DOHH2 (cell line): ENCODE data around the gene FAM219B.

Source experiments
- H3F3A ChIP-seq: fragments of 200-600 bp; sonication (generic), shearing (Covaris generic); 2 replicates; pipeline ENCODE4 v1.6.0; 2016; ENCODE audit warnings: antibody characterized with exemption, mild to moderate bottlenecking; ENCODE audit not compliant: control insufficient read depth, insufficient read depth
- H3K27ac ChIP-seq: fragments of 200-600 bp; sonication (generic); 2 replicates; pipeline ENCODE4 v1.5.1; 2014; ENCODE audit warnings: low read depth, mild to moderate bottlenecking, low read length, moderate library complexity
- H3K27me3 ChIP-seq: fragments of 200-600 bp; sonication (generic); 2 replicates; pipeline ENCODE4 v1.6.1; 2014; ENCODE audit warnings: mild to moderate bottlenecking, low read length, mixed read lengths; ENCODE audit not compliant: control insufficient read depth
- H3K36me3 ChIP-seq: fragments of 200-600 bp; sonication (generic); 2 replicates; pipeline ENCODE4 v1.6.1; 2014; ENCODE audit warnings: mild to moderate bottlenecking, low read length, moderate library complexity, mixed read lengths; ENCODE audit not compliant: control insufficient read depth
- H3K4me1 ChIP-seq: fragments of 200-600 bp; sonication (generic); 2 replicates; pipeline ENCODE4 v1.6.1; 2014; ENCODE audit warnings: mild to moderate bottlenecking, low read length, mixed read lengths; ENCODE audit not compliant: control insufficient read depth
- H3K4me2 ChIP-seq: fragments of 200-600 bp; sonication (generic); 2 replicates; pipeline ENCODE4 v1.6.0; 2014; ENCODE audit warnings: mild to moderate bottlenecking, low read length, moderate library complexity
- H3K4me3 ChIP-seq: fragments of 200-600 bp; sonication (generic); 2 replicates; pipeline ENCODE4 v1.5.1; 2014; ENCODE audit warnings: mild to moderate bottlenecking, low read length, mixed read lengths
- H3K79me2 ChIP-seq: fragments of 200-600 bp; sonication (generic); 2 replicates; pipeline ENCODE4 v1.6.1; 2014; ENCODE audit warnings: mild to moderate bottlenecking, low read length, mixed read lengths; ENCODE audit not compliant: control insufficient read depth
- H3K9me2 ChIP-seq: fragments of 200-600 bp; sonication (generic); replicated peaks from 2 replicates; pipeline ENCODE4 v1.6.1; 2014; ENCODE audit warnings: mild to moderate bottlenecking, low read length, mixed read lengths; ENCODE audit not compliant: control insufficient read depth
- H3K9me3 ChIP-seq: fragments of 200-600 bp; sonication (generic); 2 replicates; pipeline ENCODE4 v1.6.1; 2014; ENCODE audit warnings: antibody characterized with exemption, low read length, mixed read lengths; ENCODE audit not compliant: control insufficient read depth, insufficient read depth
- H4K20me1 ChIP-seq: fragments of 200-600 bp; sonication (generic); 2 replicates; pipeline ENCODE4 v1.6.0; 2014; ENCODE audit warnings: low read depth, mild to moderate bottlenecking, antibody characterized with exemption, low read length, moderate library complexity; ENCODE audit not compliant: control insufficient read depth, insufficient read depth
- CTCF ChIP-seq: fragments of 200-600 bp; sonication (generic); IDR thresholded peaks from one replicate; pipeline ENCODE4 v1.5.1; 2014; ENCODE audit warnings: antibody characterized with exemption, mild to moderate bottlenecking, low read depth, low read length; ENCODE audit not compliant: poor library complexity, severe bottlenecking
- EZH2phosphoT487 ChIP-seq: fragments of 200-600 bp; sonication (generic); IDR thresholded peaks from 2 replicates; pipeline ENCODE4 v1.6.1; 2017; ENCODE audit warnings: borderline replicate concordance, mild to moderate bottlenecking, antibody characterized with exemption, low read length, moderate library complexity, mixed read lengths

FAM219B gene

GRCh38 chr15:74890665-74890960 is 16.0 kb downstream of the FAM219B start:
- no peaks in the 10 kb centered on the region for H3K9me2 ChIP-seq
- H4K20me1 ChIP-seq = no peaks in the 10 kb centered on the region
- H3K9me3 ChIP-seq = no peaks in the 10 kb centered on the region
- H3K4me1 ChIP-seq = peaks cover 27% of the 10 kb centered on the region
- H3K36me3 ChIP-seq = peaks cover 28% of the 10 kb centered on the region
- no peaks in the 10 kb centered on the region for H3F3A ChIP-seq
- H3K79me2 ChIP-seq = peaks cover 14% of the 10 kb centered on the region
- no peak for TF ChIP-seq CTCF
- no peak for TF ChIP-seq EZH2phosphoT487
- H3K27me3 ChIP-seq = no peaks in the 10 kb centered on the region
- peak overlapping the region; percentile 95 for H3K4me2 ChIP-seq
- H3K4me3 ChIP-seq = peak overlapping the region; percentile 89
- no peak overlapping the region for H3K27ac ChIP-seq

GRCh38 chr15:74889883-74890664 is 16.6 kb downstream of the FAM219B start, which contains the start of gene MPI:
Gene MPI, plus strand, starts transcription at chr15:74890042. Its CDS starts 32 bp downstream, at chr15:74890074.
- no peaks in the 10 kb centered on the region for H3F3A ChIP-seq
- H3K9me3 ChIP-seq = no peaks in the 10 kb centered on the region
- no peaks in the 10 kb centered on the region for H3K9me2 ChIP-seq
- TF ChIP-seq EZH2phosphoT487 (no peak), CTCF (no peak)
- H3K36me3 ChIP-seq = peaks cover 28% of the 10 kb centered on the region
- H3K27ac ChIP-seq = no peak within 1 kb of the TSS
- H3K4me3 ChIP-seq = peak within 1 kb of the TSS; percentile 89
- peaks cover 14% of the 10 kb centered on the region for H3K79me2 ChIP-seq
- peaks cover 27% of the 10 kb centered on the region for H3K4me1 ChIP-seq
- H3K4me2 ChIP-seq = peak within 1 kb of the TSS; percentile 95
- no peaks in the 10 kb centered on the region for H3K27me3 ChIP-seq
- no peaks in the 10 kb centered on the region for H4K20me1 ChIP-seq

- Histone ChIP-seq H3K27me3 (no peaks in the 10 kb centered on the region), H3K4me2 (peak overlapping the region; percentile 95), H3K79me2 (peaks cover 14% of the 10 kb centered on the region), H3K36me3 (peaks cover 28% of the 10 kb centered on the region), H4K20me1 (no peaks in the 10 kb centered on the region), H3K9me2 (no peaks in the 10 kb centered on the region), H3F3A (no peaks in the 10 kb centered on the region), H3K27ac (no peak overlapping the region), H3K4me3 (peak overlapping the region; percentile 89), H3K9me3 (no peaks in the 10 kb centered on the region), H3K4me1 (peaks cover 28% of the 10 kb centered on the region)
- no peak for TF ChIP-seq CTCF
- TF ChIP-seq EZH2phosphoT487 = no peak
Observed at GRCh38 chr15:74889390-74889882, 17.2 kb downstream of the FAM219B start.
